GM12865 (cell line): ENCODE results near the gene TMEM132C.

Experiments
- DNase-seq: peaks from one replicate; pipeline ENCODE4 v3.0.0; 2010; ENCODE audit warnings: low read depth
- H3K4me3 ChIP-seq: 2 replicates; pipeline ENCODE4 v1.5.1; 2011; ENCODE audit warnings: mild to moderate bottlenecking, low read depth, low read length, control low read depth
- CTCF ChIP-seq: IDR thresholded peaks from 2 replicates; pipeline ENCODE4 v1.5.1; 2011; ENCODE audit warnings: low read length, control low read depth, low read depth, inconsistent platforms; ENCODE audit not compliant: insufficient read depth; ENCODE audit errors: missing control alignments

The TMEM132C gene

GRCh38 chr12:128671528-128672042 lies 404.6 kb downstream of the TMEM132C start:
- DNase-seq = no peak
- no peak overlapping the region for H3K4me3 ChIP-seq
- TF ChIP-seq CTCF = no peak

GRCh38 chr12:128672428-128672827 lies 405.5 kb downstream of the TMEM132C start:
- TF ChIP-seq CTCF = no peak
- no peak for DNase-seq
- H3K4me3 ChIP-seq = no peak overlapping the region

GRCh38 chr12:128672893-128673292 lies 405.9 kb downstream of the TMEM132C start:
- no peak for DNase-seq
- TF ChIP-seq CTCF = no peak
- H3K4me3 ChIP-seq = no peak overlapping the region

GRCh38 chr12:128675576-128675975 lies 408.6 kb downstream of the TMEM132C start:
- no peak for TF ChIP-seq CTCF
- no peak overlapping the region for H3K4me3 ChIP-seq
- DNase-seq = no peak

GRCh38 chr12:128680555-128680954 lies 413.6 kb downstream of the TMEM132C start:
- no peak for DNase-seq
- no peak for TF ChIP-seq CTCF
- no peak overlapping the region for H3K4me3 ChIP-seq

GRCh38 chr12:128682548-128683275 lies 415.7 kb downstream of the TMEM132C start:
- no peak overlapping the region for H3K4me3 ChIP-seq
- no peak for DNase-seq
- TF ChIP-seq CTCF = no peak

- TF ChIP-seq CTCF = no peak
- H3K4me3 ChIP-seq = no peak overlapping the region
- DNase-seq = no peak
Observed at GRCh38 chr12:128684352-128684751, 417.4 kb downstream of the TMEM132C start.
